Activated CD4-positive, alpha-beta T cell treated with anti-CD3 and anti-CD28 coated beads for 4 hours (primary cell): Measurements from ENCODE around the gene COX19.
A peak's percentile ranks its signal among the peaks of the same experiment; 100 is the strongest.
"Not testable (repeated sequence)": the region's sequence is repeated elsewhere in the genome, so short reads cannot be mapped to it uniquely, and the experiment has no call there.

Experiments
- DNase-seq, 2 donors: peaks; one replicate each; pipeline ENCODE4 v3.0.0-alpha.2; 2020

The COX19 gene

DNA sequence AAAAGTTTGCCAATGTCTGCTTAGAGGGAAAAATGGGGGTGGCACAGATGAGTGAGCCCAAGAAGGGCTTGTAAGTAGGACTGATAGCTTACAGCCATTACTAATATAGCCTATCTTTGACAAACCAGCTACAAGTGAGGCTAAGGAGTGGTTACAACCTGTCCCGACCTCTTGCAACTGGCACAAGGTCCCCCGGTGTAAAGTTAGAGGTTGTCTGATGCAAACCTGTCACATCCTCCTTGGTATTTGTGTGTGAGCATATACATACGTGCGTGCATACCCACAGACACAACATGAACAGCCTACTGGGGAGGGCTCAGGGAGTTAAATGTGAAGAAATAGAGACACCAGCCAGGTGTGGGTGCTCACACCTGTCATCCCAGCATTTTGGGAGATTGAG is 35.5 kb downstream of the COX19 start:
- no peak for DNase-seq

DNA sequence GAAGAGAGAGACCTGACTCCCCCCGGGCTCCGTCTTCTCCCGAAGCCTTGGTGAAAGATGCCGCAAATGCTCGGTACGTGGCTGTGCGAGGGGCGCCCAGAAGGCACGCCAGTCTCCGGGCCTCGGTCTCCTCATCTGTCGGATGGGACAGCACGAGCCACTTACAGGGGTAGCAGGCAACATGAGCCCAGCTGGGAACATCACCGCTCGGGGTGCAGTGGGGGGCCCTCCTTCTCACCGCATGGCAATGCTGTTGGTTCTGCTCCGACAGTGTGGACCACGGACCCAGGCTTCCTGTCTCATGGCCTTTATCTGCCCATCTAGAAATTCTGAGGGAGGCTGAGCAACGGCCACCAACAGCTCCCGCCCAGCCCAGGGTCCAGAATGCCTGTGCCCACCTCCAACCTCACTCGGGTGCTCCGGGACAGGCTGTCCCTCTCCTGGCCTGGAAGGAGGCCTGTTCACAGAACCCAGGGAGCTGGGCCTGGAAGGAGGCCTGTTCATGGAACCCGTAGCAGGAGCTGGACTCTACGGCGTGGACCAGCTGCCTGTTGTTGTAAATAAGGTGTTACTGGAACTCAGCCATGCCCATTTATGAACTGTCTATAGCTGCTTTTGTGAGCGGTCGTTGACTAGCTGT is 36.7 kb downstream of the COX19 start:
- DNase-seq: no peak

DNA sequence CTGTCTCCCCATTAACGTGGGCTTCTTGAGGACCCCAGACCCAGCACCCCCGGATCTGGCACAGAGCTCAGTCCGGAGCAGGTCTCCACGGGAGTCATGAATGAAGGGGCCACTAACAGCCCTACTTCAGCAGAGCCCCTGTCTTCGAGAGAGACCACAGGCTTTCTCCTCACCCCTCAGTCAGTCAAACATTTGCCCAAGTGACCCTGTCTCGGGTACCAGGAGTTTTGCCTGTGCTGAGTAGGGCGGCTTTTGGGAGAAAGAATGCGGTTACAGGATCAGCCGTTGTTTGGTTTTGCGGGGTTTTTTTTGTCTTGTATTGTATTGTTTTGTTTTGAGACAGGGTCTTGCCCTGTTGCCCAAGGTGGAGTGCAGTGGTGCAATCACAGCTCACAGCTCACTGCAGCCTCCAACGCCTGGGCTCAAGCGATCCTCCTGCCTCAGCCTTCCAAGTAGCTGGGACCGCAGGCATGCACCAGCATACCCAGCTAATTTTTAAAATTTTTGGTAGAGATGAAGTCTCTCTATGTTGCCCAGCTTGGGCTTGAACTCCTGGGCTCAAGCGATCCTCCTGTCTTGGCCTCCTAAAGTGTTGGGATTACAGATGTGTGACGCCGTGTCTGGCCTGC is 37.4 kb downstream of the COX19 start:
- DNase-seq: no peak

DNA sequence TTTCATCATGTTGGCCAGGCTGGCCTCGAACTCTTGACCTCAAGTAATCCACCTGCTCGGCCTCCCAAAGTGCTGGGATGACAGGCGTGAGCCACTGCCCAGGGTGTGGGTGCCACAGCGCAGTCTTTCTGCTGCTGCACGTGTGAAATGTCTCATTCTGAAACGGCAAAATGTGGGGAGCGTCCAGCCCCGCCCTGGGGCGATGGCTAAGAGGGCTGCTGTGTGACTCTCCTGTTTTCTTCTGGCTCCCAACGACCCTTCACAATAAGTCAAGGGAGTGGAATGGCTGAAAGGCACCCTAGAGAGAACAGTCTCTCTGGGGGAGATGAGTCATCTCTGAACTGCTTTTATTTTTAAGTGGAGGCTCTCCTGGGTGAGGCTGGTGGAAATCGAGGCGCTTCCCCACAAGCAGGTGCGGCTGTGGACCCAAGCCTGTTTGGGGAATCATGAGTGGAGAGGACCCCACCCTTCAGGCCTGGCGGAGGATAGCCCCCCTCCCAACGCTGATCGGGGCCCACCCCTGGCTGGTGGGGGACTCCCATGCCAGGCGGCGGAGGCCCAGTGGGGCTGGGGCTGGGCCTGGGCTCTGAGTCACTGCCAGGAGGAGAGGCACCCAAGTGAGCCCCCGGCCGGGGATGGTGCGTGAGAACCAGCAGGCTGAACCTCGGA is 38.8 kb downstream of the COX19 start:
- DNase-seq: no peak

DNA sequence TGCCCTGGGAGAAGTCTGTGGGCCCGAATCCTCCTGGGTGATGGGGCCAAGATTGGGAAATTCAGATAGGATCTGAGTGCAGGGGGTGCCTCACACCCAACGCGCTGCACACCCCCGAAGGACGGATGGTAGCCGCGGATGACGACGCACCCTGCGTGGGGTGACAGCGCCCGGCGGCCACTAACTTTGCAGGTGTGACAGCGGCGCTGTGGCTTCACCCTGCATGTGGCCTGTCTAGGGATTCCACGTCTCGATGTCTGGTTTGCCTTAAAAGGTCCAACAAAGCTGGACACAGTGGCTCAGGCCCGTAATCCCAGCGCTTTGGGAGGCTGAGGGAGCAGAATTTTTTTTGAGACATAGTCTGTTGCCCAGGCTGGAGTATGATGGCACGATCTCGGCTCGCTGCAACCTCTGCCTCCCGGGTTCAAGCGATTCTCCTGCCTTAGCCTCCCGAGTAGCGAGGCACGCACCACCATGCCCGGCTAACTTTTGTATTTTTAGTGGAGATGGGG is 39.4 kb downstream of the COX19 start:
- DNase-seq: no peak

DNA sequence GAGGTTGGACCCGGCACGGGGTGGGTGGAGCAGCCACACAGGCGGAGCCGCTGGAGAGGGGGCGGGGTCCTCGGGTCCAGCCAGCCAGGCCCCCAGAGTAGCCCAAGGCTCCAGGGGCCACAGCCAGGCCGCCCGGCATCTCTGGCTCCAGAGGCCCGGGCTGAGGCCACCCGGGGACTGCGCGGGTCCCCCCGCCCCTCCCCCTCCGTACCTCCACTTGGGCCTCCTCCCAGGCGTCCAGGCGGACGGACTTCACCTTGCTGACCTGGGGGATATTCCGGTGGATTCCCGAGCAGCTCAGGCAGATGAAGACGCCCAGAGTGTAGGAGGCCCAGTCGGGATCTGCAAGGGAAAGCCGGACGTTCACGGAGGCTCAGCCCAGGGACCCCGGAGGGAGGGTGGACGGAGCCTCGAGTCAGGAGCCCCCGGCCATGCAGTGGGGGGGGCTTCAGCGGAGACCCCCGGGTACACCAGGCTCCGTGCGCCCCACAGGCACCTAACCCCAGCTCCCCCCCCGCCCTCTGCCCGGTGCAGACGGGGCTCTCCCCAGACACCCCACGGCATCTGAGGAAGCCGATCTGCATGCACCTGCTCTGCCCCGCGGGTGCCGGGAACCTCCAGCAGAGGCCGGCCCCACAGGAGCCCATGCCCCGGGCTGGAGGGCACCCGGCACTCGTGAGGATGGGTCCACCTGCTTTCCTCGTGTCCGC is 40.0 kb downstream of the COX19 start:
- no peak for DNase-seq

DNA sequence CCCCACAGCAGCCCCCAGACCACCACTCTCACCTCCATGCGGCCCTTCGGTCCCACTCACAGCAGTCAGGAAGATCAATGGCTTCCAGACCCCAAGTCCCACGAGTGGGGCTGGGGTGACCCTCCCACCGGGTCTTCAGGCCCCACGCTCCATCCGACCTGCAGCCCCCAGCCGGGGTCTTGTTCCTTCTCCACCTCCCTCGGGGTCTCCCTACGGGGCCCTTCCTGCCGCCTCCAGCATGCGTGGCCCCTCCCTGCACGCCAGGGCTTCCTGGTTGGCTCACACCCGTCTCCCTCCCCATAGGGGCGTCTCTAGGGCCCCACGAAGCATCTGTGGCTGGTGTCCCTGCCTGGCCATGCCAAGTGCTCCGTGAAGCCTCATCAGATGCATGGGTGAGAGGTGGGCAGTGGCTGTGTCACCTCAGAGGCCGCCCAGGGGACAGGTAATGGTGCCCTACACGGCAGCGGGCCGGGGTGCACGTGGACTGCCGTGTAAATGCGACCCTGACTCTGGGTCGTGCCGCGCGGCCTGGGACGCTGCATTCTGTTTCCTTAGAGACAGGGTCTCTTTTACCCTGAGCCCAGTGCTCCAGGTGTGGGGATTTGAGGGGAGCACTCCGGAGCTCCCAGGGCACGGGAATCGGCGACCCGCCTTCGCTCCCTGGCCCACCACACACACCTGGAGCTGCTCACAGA is 40.7 kb downstream of the COX19 start:
- DNase-seq: no peak

DNA sequence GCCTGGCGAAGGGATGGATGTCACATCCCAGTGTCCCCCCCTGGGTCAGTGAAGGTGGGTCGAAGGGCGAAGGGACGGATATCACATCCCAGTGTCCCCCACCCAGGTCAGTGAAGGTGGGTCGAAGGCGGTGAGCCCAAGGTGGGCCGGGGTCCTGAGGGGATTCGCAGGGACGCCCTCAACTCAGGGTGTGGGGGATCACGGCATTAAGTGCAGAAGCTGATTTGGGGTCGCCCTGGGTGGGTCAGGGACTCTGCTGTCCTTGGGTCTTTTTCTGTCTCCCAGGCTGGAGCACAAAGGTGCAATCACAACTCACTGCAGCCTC is 42.7 kb downstream of the COX19 start:
- DNase-seq: no peak

DNA sequence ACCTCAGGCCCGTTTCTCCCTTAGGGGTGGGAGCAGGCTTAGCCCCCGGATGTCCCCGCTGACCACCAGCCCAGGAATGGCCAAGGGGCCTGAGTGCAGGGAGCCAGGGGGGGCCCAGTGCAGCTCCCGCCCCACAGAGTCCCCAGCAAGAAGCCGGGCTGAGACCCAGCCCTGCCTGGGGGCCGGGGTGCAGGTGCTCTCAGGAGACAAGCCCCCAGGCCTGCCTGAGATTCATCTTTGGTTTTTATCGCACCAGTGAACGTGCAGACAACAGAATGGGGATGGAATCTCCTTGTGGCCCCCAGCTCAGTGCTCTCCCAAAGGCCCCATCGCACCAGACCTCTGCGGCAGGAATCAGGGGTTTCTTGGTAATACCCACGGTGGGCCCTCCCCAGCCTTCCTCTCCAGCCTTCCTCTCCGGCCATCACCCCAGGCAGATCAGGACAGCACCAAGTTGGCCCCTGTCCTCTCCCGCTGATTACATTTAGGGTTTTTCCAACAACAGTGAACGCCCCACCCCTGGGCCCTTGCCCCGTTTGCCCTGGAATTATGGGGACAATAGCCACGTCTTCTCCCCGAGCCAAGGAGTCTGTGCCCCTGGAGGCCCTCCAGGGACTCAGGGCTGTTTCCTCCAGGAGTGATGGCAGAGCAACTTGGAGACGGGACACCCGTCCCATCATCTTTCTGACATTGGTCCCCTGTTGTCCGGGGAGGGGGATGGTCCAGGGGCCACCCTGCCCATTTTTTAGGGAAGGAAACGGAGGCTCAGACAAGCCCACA is 43.3 kb downstream of the COX19 start:
- no peak for DNase-seq

DNA sequence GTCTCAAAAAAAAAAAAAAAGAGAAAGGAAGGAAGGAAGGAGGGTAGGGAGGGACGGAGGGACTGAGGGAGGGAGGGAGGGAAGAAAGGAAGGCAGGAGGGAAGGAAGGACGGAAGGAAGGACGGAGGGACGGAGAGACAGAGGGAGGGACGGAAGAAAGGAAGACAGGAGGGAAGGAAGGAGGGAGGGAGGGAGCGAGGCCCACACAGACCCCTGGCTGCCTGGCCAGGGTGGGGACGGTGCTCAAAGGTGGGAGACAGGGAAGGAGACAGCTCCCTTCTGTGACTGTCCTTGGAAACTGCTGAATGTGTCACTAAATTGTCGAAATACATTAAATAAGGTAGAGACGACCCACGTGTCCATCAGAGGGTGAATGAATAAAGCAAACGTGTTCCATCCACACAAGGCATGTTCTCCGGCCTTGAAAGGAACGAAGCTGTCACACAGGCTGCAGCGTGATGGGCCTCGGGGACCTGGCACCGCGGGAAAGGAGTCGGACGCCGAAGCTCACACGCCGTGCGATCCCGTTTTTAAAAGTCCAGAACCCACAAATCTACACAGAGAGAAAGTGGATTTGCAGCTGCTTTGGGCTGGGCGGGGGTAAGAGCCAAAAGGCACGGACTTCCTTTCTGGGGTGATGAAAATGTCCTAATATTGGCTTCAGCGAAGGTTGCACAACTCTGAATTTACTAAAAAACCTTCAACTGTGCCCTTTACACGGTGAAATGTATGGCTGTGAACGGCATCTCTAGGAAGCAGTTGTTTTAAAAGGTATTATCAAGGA is 44.2 kb downstream of the COX19 start:
- no peak for DNase-seq

DNA sequence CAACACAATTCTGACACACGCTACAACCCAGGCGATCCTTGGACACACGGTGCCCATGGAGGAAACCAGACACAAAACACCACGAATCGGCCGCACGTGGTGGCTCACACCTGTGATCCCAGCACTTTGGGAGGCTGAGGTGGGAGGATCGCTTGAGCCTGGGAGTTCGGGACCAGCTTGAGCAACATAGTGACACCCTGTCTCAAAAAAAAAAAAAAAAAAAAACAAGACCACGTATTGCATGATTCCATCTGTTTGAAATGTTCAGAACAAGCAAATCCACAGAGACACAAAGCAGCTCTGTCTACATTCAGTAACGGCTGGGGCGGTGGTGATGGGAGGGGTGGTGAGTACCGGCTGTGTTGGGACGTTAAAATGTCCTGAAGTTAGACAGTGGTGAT is 46.0 kb downstream of the COX19 start:
- no peak for DNase-seq

DNA sequence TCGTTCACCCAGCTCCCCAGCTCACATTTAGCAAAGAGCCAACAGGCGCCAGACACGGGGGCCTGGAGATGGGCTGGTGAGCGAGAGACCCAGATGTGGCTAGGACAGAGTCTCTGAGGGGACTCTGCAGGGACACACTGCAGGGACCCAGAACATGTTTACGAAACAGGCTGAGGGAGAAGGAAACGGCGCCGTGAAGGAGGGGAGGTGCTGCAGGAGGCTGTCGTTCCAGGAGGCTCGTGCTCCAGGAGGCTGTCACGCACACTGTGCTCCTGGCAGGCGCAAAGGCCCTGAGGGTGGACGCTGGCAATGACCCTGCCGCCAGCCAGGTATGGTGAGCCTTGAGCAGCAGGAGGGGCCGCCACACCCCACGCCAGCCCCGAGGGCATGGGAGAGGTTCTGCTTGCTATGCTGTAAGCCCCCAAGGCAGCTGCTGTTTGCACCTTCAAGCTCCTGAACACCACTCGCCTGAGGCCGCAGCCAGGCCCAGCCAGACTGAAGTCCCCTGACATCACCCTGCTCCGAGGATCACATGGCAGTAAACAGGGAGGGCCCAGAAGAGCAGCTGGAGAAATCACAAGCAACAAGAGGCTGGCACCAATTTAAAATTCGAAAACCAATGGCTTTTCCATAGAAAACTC is 48.2 kb downstream of the COX19 start:
- DNase-seq: no peak

DNA sequence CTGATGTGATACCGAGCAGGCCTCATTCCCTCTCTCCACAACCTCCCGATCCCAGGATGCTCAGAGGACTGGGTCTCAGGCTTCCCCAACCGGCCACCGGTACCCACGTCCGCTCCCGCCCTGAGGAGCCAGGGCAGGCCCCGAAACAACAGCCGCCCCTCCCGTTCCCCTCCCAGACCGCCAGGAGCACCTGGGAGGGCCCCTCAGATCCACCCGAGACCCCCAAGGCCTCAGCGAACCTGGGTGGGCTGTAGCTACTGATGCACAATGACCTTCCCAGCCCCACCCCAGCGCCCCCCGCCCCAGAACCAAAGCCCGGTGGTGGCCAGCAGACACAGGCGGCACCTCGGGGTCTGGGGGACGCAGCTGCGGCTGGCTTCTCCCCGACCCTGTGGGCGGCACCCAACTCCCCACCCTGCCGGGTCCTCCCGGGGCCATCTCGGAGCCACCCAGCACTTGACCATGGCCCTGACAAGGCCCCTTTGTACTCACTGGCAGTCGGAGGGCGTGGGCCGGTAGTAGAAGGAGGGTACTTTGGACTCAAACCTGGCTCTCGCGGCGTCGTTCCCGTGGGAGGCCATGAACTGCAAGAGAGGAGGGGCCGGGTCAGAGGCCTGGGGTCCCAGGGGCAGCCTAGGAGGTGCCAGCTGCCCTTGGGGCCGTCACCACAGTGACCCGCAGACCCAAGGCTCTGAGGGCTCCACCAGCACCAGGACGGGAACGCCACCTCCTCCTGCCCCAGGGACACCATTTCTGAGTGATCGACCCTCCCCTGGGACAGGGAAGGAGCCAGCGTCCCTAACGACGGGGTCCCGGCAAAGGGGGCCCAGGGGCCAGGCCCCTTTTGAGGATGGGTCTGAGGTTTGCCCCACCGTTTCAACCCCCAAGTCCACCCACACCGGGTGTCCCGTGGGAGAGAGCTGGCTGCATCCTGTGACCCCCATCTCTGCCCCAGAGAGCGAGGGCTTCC is 49.0 kb downstream of the COX19 start:
- no peak for DNase-seq

DNA sequence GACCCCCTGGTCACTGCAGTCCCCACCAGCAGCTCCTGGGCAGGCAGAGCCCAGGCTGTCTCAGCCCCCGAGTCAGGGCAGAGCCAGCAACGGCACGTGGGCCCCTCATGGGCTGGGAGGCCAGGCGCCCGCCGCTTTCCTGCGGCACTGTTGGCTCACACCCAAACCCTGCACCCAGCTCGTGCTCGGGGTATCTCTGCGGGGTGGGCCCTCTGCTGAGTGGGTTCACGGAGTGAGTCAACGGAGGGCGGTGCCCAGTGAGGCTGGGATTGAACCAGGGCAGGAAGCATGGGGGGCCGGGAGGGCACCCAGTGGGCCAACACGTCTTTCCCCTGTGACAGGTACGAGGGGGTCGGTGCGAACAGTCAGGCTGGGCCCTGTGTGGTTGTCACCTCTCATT is 49.7 kb downstream of the COX19 start:
- DNase-seq: no peak

DNA sequence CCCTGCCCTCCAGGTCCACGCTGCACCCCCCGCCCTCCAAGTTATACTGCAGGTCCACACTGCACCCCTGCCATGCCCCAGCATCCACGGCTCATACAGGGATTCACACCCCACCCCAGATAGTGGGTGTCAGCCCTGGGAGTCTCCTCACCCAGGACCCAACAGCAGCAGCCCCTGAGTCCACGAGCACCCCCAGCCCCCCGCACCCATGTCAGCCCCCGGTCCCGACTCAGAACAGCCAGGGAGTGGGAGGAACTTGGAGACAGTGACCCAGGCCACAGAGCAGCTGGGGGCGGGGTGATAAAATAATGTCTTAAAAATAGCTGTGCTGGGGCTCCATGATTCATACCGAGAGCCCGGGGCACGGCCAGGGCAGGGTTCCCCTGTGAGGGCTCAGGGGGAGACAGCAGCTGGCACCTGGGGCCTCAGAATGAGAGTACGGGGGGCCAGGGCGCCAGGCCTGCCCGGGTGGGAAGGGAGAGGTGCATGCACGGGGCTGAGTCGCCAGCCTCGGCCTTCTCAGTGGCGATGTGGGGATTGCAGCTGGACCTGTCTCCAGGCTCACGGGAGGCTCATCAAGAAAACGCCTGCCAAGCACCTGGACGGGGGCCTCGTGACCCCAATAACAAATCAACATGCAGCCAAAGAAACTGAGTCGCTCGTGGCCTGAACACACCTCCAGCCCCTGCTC is 50.7 kb downstream of the COX19 start:
- DNase-seq: peak; percentile 37 to 51

DNA sequence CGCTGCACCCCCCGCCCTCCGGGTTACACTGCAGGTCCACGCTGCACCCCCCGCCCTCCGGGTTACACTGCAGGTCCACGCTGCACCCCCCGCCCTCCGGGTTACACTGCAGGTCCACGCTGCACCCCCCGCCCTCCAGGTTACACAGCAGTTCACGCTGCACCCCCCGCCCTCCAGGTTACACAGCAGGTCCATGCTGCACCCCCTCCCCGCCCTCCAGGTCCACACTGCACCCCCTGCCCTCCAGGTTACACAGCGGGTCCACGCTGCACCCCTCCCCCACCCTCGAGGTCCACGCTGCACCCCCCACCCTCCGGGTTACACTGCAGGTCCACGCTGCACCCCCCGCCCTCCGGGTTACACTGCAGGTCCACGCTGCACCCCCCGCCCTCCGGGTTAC is 51.3 kb downstream of the COX19 start:
- not testable (repeated sequence) for DNase-seq

DNA sequence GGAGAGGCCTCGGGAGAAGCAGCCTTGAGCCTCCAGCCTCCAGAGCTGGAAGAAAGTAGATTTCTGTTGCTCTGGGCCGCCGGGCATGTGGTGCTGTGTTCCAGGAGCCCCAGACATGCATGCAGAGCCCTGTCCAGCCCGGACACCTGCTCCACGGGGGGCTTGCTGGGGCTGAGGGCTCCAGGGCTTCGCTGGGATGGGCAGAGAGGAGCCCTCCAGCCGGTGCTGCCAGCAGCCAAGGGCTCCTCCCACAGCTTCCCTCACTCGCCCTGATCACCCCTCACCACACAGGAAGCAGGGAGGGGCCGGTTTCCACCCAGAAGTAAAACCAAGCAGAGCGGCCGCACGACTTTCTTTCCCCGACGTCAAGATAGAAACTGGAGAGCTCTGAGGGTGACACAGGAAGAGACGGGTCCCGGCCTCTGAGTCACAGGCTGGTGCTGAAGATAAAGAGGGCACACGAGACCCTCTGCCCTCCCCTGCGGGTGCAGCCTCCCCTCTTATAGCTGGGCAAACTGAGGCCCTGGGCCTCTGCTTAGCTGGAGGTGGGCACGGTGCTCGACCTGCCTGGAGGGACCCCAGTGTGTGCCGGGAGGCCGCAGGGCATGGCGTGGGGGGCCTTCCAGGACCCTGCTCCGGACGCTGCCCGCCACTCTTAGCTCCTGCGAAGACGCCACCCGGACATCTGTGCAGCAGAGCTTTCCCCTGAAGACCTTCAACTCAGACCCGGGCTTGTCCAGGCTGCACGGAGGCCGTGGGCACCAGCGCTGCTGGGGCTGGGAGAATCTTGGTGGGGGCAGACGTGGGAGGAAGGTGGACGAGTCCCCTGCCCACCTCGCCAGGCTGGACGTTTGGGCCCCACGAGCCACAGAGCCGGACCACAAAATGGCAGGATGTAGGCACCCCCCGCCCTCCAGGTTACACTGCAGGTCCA is 52.0 kb downstream of the COX19 start:
- DNase-seq: peak; percentile 90 to 91
